Inflammatory macrophage (primary cell): ENCODE measurements around the gene KIAA1755.

Experiments used
- DNase-seq, 2 donors: peaks; one replicate each; pipeline ENCODE4 v3.0.0-alpha.2; 2020 to 2022

The KIAA1755 gene

GRCh38 chr20:38202153-38202981, 58.2 kb downstream of the KIAA1755 start:
- no peak for DNase-seq

GRCh38 chr20:38201356-38201755, 59.2 kb downstream of the KIAA1755 start:
- peak; percentile 83 to 96 for DNase-seq

- DNase-seq = no peak
Measured at GRCh38 chr20:38200646-38201045, 59.9 kb downstream of the KIAA1755 start.

GRCh38 chr20:38199501-38200390, 60.8 kb downstream of the KIAA1755 start:
- peak; percentile 67 to 89 for DNase-seq

GRCh38 chr20:38198238-38198861, 62.2 kb downstream of the KIAA1755 start:
- DNase-seq = no peak

GRCh38 chr20:38197619-38198018, 62.9 kb downstream of the KIAA1755 start:
- no peak for DNase-seq

- no peak for DNase-seq
Measured at GRCh38 chr20:38197217-38197616, 63.3 kb downstream of the KIAA1755 start.

- DNase-seq = peak; percentile 96 to 98
Measured at GRCh38 chr20:38196592-38196991, 63.9 kb downstream of the KIAA1755 start.

GRCh38 chr20:38196076-38196475, 64.5 kb downstream of the KIAA1755 start:
- DNase-seq = no peak

GRCh38 chr20:38195521-38195920, 65.0 kb downstream of the KIAA1755 start:
- no peak for DNase-seq

GRCh38 chr20:38194971-38195504, 65.5 kb downstream of the KIAA1755 start:
- DNase-seq = peak; percentile 74 to 87

- no peak for DNase-seq
Measured at GRCh38 chr20:38193586-38194105, 66.9 kb downstream of the KIAA1755 start.

- no peak for DNase-seq
Measured at GRCh38 chr20:38192323-38192885, 68.1 kb downstream of the KIAA1755 start.

- DNase-seq = peak; percentile 86 to 92
Measured at GRCh38 chr20:38191654-38192053, 68.9 kb downstream of the KIAA1755 start.

- no peak for DNase-seq
Measured at GRCh38 chr20:38190936-38191371, 69.6 kb downstream of the KIAA1755 start.

GRCh38 chr20:38190166-38190565, 70.4 kb downstream of the KIAA1755 start:
- DNase-seq = no peak

- peak; percentile 88 to 92 for DNase-seq
Measured at GRCh38 chr20:38187517-38187916, 73.0 kb downstream of the KIAA1755 start.

- DNase-seq = peak; percentile 21 to 38
Measured at GRCh38 chr20:38186788-38187221, 73.7 kb downstream of the KIAA1755 start.

- no peak for DNase-seq
Measured at GRCh38 chr20:38184101-38184500, 76.4 kb downstream of the KIAA1755 start.

GRCh38 chr20:38181971-38182370, 78.6 kb downstream of the KIAA1755 start:
- peak in 1 of 2 donors; percentile 39 for DNase-seq

- DNase-seq = no peak
Measured at GRCh38 chr20:38181207-38181801, 79.2 kb downstream of the KIAA1755 start.

GRCh38 chr20:38180781-38181180, 79.8 kb downstream of the KIAA1755 start:
- DNase-seq = no peak
